Measurements from ENCODE around the gene SYNE4. TPM values are rescaled to one million over a fixed set of nuclear protein-coding genes. Genes with fewer than 3 reads are reported as not detected.
"Not testable (repeated sequence)": the region's sequence is repeated elsewhere in the genome, so short reads cannot be mapped to it uniquely, and the experiment has no call there.

Gene SYNE4
- total RNA-seq, 2 experiments from 2014 or later, result 2.7 to 4.5 TPM

DNA sequence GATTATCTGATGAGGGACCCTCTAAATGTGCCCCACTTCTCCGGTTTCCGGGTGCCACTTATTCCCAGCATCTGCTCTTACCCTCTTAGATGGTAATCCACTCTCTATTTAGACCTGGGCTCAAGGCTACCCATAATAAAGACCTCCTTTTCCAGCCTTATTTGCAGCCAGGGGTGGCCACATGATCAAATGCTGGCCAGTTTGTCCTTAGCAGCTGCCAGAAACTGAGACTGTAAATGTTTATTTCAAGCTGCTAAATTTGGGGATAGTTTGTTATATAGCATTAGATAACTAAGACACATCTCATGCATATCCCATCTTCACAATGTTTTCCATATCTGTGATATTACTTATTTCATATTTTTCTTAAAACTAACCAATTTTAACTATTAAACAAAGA is 35.3 kb upstream of the SYNE4 start:
- intact Hi-C loops (cut with micrococcal nuclease; ENCODE audit: unreplicated experiment), result no loop called here
- TF ChIP-seq EZH2phosphoT487 (IDR thresholded peaks at IDR 0.05; ENCODE audit: borderline replicate concordance, low read depth, low read length), result no peak
- TF ChIP-seq, protein P1, sequence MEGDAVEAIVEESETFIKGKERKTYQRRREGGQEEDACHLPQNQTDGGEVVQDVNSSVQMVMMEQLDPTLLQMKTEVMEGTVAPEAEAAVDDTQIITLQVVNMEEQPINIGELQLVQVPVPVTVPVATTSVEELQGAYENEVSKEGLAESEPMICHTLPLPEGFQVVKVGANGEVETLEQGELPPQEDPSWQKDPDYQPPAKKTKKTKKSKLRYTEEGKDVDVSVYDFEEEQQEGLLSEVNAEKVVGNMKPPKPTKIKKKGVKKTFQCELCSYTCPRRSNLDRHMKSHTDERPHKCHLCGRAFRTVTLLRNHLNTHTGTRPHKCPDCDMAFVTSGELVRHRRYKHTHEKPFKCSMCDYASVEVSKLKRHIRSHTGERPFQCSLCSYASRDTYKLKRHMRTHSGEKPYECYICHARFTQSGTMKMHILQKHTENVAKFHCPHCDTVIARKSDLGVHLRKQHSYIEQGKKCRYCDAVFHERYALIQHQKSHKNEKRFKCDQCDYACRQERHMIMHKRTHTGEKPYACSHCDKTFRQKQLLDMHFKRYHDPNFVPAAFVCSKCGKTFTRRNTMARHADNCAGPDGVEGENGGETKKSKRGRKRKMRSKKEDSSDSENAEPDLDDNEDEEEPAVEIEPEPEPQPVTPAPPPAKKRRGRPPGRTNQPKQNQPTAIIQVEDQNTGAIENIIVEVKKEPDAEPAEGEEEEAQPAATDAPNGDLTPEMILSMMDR (conservative IDR thresholded peaks at IDR 0.05; ENCODE audit: low read length), result no peak
- no peaks in the 10 kb centered on the region for H3K9me2 ChIP-seq (ENCODE audit: insufficient read depth, low read length)
- DNase-seq (ENCODE audit: low spot score), result no peak
- no TSS peak for BruUV-seq (replicated peaks)
- H3K4me2 ChIP-seq (ENCODE audit: low read length), result no peak overlapping the region
- H2AFZ ChIP-seq (ENCODE audit: low read length), result no peak overlapping the region
- H3K36me3 ChIP-seq (ENCODE audit: insufficient read depth, low read length), result no peaks in the 10 kb centered on the region
- H3K9me3 ChIP-seq (ENCODE audit: low read length), result no peaks in the 10 kb centered on the region
- no peak overlapping the region for H3K27ac ChIP-seq (ENCODE audit: low read depth, low read length, poor library complexity, severe bottlenecking)
- no peaks in the 10 kb centered on the region for H4K20me1 ChIP-seq (ENCODE audit: insufficient read depth, low read length)
- no peaks in the 10 kb centered on the region for H3K4me1 ChIP-seq (ENCODE audit: insufficient read depth, low read length, poor library complexity, severe bottlenecking)
- POLR2A ChIA-PET, result interaction anchor here (1.2 kb wide), 1 partner anchor 10 kb away, joined by 4 read pairs; the partner anchor contains the start of gene THAP8
- H3K4me3 ChIP-seq (ENCODE audit: low read depth, low read length, poor library complexity, severe bottlenecking), result no peak overlapping the region
- CTCF ChIA-PET (ENCODE audit: unreplicated experiment), result no interaction called here
- H3K79me2 ChIP-seq (ENCODE audit: insufficient read depth, low read depth, low read length), result no peaks in the 10 kb centered on the region

DNA sequence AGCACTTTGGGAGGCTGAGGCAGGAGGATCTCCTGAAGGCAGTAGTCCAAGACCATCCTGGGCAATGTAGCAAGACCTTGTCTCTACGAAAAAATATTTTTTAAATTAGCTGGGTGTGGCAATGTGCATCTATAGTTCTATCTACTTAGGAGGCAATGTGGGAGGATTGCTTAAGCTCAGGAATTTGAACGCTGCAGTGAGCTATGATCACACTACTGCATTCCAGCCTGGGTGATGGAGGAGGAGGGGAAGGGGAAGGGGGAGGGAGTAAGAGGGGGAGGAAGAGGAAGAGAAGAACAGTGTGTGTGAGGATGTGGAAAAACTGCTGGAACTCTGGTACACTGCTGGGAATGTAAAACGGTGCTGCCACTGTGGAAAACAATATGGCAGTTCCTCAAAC is 33.2 kb upstream of the SYNE4 start:
- H3K36me3 ChIP-seq (ENCODE audit: insufficient read depth, low read length), result no peaks in the 10 kb centered on the region
- no peak overlapping the region for H3K4me2 ChIP-seq (ENCODE audit: low read length)
- intact Hi-C loops (cut with micrococcal nuclease; ENCODE audit: unreplicated experiment), result no loop called here
- no peaks in the 10 kb centered on the region for H3K4me1 ChIP-seq (ENCODE audit: insufficient read depth, low read length, poor library complexity, severe bottlenecking)
- H3K27ac ChIP-seq (ENCODE audit: low read depth, low read length, poor library complexity, severe bottlenecking), result no peak overlapping the region
- DNase-seq (ENCODE audit: low spot score), result no peak
- no peaks in the 10 kb centered on the region for H3K9me2 ChIP-seq (ENCODE audit: insufficient read depth, low read length)
- no peaks in the 10 kb centered on the region for H3K79me2 ChIP-seq (ENCODE audit: insufficient read depth, low read depth, low read length)
- no TSS peak for BruUV-seq (replicated peaks)
- H3K4me3 ChIP-seq (ENCODE audit: low read depth, low read length, poor library complexity, severe bottlenecking), result no peak overlapping the region
- H4K20me1 ChIP-seq (ENCODE audit: insufficient read depth, low read length), result no peaks in the 10 kb centered on the region
- TF ChIP-seq EZH2phosphoT487 (IDR thresholded peaks at IDR 0.05; ENCODE audit: borderline replicate concordance, low read depth, low read length), result no peak
- TF ChIP-seq, protein P1 (conservative IDR thresholded peaks at IDR 0.05; ENCODE audit: low read length), result no peak
- H3K9me3 ChIP-seq (ENCODE audit: low read length), result no peaks in the 10 kb centered on the region
- ChIA-PET CTCF (ENCODE audit: unreplicated experiment) (no interaction called here), POLR2A (no interaction called here)
- no peak overlapping the region for H2AFZ ChIP-seq (ENCODE audit: low read length)

DNA sequence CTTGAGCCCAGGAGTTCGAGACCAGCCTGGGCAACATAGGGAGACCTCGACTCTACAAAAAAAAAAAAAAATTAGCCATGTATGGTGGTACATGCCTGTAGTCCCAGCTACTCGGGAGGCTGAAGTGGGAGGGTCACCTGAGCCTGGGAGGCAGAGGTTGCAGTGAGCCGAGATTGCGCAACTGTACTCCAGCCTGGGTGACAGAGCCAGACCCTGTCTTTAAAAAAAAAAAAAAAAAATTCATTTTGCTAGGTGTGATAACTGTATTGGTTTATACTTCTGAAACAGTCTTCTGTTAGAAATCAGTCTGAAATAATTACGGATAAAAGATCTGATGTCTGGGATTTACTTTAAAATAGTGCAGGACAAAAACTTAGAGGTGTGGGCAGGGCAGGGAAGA is 32.5 kb upstream of the SYNE4 start:
- BruUV-seq (replicated peaks); H3K4me1 ChIP-seq (ENCODE audit: insufficient read depth, low read length, poor library complexity, severe bottlenecking); H3K9me3 ChIP-seq (ENCODE audit: low read length); H3K27ac ChIP-seq (ENCODE audit: low read depth, low read length, poor library complexity, severe bottlenecking); POLR2A ChIA-PET; H3K79me2 ChIP-seq (ENCODE audit: insufficient read depth, low read depth, low read length); intact Hi-C loops (cut with micrococcal nuclease; ENCODE audit: unreplicated experiment); H4K20me1 ChIP-seq (ENCODE audit: insufficient read depth, low read length); H3K4me2 ChIP-seq (ENCODE audit: low read length); CTCF ChIA-PET (ENCODE audit: unreplicated experiment); DNase-seq (ENCODE audit: low spot score); H2AFZ ChIP-seq (ENCODE audit: low read length); H3K36me3 ChIP-seq (ENCODE audit: insufficient read depth, low read length); H3K9me2 ChIP-seq (ENCODE audit: insufficient read depth, low read length); H3K4me3 ChIP-seq (ENCODE audit: low read depth, low read length, poor library complexity, severe bottlenecking): not testable (repeated sequence)
